ENCODE measurements around the gene STX12.

GRCh38 chr1:27868932-27869718 is 96.1 kb downstream of the STX12 start:
- TF ChIP-seq, protein P1, sequence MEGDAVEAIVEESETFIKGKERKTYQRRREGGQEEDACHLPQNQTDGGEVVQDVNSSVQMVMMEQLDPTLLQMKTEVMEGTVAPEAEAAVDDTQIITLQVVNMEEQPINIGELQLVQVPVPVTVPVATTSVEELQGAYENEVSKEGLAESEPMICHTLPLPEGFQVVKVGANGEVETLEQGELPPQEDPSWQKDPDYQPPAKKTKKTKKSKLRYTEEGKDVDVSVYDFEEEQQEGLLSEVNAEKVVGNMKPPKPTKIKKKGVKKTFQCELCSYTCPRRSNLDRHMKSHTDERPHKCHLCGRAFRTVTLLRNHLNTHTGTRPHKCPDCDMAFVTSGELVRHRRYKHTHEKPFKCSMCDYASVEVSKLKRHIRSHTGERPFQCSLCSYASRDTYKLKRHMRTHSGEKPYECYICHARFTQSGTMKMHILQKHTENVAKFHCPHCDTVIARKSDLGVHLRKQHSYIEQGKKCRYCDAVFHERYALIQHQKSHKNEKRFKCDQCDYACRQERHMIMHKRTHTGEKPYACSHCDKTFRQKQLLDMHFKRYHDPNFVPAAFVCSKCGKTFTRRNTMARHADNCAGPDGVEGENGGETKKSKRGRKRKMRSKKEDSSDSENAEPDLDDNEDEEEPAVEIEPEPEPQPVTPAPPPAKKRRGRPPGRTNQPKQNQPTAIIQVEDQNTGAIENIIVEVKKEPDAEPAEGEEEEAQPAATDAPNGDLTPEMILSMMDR (IDR thresholded peaks at IDR 0.05) = no peak
- no peak for TF ChIP-seq POLR2A (IDR thresholded peaks at IDR 0.05)
